Measurements from ENCODE around the gene UBE4B. TPM values are rescaled to one million over a fixed set of nuclear protein-coding genes. Genes with fewer than 3 reads are reported as not detected.
"Not testable (repeated sequence)": the region's sequence is repeated elsewhere in the genome, so short reads cannot be mapped to it uniquely, and the experiment has no call there.

UBE4B gene
- total and polyA plus RNA-seq, 2 experiments from 2014 or later = 28.4 to 115 TPM

DNA sequence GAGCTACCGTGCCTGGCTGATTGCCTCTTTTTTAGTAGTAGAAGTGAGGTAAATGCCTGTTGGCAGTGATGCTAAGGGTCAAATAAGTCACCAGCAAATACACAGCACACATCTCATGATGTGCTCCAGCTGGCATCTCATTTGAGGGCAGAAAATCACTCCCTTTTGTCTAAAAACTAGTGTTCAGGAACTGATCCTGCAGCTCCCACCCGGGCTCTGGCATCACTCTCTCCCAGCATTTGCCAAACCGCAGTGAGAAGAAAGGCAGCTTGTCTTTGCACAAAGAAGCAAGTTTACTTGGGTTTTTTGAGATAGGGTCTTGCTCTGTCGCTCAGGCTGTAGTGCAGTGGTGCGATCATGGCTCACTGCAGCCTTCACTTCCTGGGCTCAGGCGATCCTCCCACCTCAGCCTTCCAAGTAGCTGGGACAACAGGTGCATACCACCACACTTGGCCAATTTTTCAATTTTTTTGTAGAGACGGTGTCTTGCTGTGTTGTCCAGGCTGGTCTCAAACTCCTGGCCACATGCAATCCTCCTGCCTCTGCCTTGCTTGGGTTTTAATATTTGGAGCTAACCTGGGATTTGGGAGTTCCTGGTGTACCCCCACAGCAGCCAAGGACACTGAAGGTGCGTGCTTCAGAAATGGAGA lies 31.6 kb upstream of the UBE4B start (continued):
- TF ChIP-seq, protein P1, sequence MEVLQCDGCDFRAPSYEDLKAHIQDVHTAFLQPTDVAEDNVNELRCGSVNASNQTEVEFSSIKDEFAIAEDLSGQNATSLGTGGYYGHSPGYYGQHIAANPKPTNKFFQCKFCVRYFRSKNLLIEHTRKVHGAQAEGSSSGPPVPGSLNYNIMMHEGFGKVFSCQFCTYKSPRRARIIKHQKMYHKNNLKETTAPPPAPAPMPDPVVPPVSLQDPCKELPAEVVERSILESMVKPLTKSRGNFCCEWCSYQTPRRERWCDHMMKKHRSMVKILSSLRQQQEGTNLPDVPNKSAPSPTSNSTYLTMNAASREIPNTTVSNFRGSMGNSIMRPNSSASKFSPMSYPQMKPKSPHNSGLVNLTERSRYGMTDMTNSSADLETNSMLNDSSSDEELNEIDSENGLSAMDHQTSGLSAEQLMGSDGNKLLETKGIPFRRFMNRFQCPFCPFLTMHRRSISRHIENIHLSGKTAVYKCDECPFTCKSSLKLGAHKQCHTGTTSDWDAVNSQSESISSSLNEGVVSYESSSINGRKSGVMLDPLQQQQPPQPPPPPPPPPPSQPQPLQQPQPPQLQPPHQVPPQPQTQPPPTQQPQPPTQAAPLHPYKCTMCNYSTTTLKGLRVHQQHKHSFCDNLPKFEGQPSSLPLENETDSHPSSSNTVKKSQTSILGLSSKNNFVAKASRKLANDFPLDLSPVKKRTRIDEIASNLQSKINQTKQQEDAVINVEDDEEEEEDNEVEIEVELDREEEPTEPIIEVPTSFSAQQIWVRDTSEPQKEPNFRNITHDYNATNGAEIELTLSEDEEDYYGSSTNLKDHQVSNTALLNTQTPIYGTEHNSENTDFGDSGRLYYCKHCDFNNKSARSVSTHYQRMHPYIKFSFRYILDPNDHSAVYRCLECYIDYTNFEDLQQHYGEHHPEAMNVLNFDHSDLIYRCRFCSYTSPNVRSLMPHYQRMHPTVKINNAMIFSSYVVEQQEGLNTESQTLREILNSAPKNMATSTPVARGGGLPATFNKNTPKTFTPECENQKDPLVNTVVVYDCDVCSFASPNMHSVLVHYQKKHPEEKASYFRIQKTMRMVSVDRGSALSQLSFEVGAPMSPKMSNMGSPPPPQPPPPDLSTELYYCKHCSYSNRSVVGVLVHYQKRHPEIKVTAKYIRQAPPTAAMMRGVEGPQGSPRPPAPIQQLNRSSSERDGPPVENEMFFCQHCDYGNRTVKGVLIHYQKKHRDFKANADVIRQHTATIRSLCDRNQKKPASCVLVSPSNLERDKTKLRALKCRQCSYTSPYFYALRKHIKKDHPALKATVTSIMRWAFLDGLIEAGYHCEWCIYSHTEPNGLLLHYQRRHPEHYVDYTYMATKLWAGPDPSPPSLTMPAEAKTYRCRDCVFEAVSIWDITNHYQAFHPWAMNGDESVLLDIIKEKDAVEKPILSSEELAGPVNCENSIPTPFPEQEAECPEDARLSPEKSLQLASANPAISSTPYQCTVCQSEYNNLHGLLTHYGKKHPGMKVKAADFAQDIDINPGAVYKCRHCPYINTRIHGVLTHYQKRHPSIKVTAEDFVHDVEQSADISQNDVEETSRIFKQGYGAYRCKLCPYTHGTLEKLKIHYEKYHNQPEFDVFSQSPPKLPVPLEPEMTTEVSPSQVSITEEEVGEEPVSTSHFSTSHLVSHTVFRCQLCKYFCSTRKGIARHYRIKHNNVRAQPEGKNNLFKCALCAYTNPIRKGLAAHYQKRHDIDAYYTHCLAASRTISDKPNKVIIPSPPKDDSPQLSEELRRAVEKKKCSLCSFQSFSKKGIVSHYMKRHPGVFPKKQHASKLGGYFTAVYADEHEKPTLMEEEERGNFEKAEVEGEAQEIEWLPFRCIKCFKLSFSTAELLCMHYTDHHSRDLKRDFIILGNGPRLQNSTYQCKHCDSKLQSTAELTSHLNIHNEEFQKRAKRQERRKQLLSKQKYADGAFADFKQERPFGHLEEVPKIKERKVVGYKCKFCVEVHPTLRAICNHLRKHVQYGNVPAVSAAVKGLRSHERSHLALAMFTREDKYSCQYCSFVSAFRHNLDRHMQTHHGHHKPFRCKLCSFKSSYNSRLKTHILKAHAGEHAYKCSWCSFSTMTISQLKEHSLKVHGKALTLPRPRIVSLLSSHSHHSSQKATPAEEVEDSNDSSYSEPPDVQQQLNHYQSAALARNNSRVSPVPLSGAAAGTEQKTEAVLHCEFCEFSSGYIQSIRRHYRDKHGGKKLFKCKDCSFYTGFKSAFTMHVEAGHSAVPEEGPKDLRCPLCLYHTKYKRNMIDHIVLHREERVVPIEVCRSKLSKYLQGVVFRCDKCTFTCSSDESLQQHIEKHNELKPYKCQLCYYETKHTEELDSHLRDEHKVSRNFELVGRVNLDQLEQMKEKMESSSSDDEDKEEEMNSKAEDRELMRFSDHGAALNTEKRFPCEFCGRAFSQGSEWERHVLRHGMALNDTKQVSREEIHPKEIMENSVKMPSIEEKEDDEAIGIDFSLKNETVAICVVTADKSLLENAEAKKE (CRISPR knock-in tag; IDR thresholded peaks at IDR 0.05) = no peak
- no peak for TF ChIP-seq ZNF114 (CRISPR knock-in tag; IDR thresholded peaks at IDR 0.05)
- no peak for TF ChIP-seq EZH2phosphoT487 (IDR thresholded peaks at IDR 0.05; ENCODE audit: unreplicated experiment)
- TF ChIP-seq, protein P2, sequence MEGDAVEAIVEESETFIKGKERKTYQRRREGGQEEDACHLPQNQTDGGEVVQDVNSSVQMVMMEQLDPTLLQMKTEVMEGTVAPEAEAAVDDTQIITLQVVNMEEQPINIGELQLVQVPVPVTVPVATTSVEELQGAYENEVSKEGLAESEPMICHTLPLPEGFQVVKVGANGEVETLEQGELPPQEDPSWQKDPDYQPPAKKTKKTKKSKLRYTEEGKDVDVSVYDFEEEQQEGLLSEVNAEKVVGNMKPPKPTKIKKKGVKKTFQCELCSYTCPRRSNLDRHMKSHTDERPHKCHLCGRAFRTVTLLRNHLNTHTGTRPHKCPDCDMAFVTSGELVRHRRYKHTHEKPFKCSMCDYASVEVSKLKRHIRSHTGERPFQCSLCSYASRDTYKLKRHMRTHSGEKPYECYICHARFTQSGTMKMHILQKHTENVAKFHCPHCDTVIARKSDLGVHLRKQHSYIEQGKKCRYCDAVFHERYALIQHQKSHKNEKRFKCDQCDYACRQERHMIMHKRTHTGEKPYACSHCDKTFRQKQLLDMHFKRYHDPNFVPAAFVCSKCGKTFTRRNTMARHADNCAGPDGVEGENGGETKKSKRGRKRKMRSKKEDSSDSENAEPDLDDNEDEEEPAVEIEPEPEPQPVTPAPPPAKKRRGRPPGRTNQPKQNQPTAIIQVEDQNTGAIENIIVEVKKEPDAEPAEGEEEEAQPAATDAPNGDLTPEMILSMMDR (conservative IDR thresholded peaks at IDR 0.05; ENCODE audit: low read depth in 2 of 2) = no peak
- TF ChIP-seq STAT1 (IDR thresholded peaks at IDR 0.05; ENCODE audit: unreplicated experiment) = no peak
- TF ChIP-seq NANOG (IDR thresholded peaks at IDR 0.05; ENCODE audit: borderline replicate concordance) = no peak
- TF ChIP-seq POLR2AphosphoS5 (IDR thresholded peaks at IDR 0.05; ENCODE audit: low read depth) = no peak

DNA sequence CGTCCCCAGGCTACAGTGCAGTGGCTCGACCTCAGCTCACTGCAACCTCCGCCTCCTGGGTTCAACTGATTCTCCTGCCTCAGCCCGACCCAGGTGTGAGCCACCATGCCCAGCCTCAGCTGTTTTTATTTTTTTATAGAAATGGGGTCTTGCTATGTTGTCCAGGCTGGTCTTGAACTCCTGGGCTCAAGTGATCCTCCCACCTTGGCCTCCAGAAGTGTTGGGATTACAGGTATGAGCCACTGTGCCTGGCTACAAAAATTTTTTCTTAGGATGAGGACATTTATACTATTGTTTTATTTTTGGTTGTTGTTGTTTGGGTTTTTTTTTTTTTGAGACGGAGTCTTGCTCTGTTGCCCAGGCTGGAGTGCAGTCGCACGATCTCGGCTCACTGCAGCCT lies 27.5 kb upstream of the UBE4B start:
- H3K79me2 ChIP-seq (replicated peaks; ENCODE audit: insufficient read depth); H3K27ac ChIP-seq (ENCODE audit: low read depth); H3K27me3 Mint-ChIP-seq (ENCODE audit: insufficient read depth, low read depth, poor library complexity); H3K4me1 ChIP-seq (ENCODE audit: insufficient read depth); H3K9me3 Mint-ChIP-seq; H3K4me2 ChIP-seq; H4K20me1 ChIP-seq (replicated peaks; ENCODE audit: insufficient read depth); H3K4me3 Mint-ChIP-seq; H3K36me3 ChIP-seq (ENCODE audit: insufficient read depth); H3K27ac Mint-ChIP-seq; DNase-seq (ENCODE audit: low spot score); H3K27me3 ChIP-seq (ENCODE audit: insufficient read depth); H3K9me2 ChIP-seq (ENCODE audit: insufficient read depth); H3F3A ChIP-seq (replicated peaks; ENCODE audit: low read depth); H2AFZ ChIP-seq; ATAC-seq; H3K36me3 Mint-ChIP-seq (ENCODE audit: low read depth); H3K4me3 ChIP-seq; H3K4me1 Mint-ChIP-seq: not testable (repeated sequence)

Measured in GM23338 (cell line).